Measurements from ENCODE around the gene FTCD.

DNA sequence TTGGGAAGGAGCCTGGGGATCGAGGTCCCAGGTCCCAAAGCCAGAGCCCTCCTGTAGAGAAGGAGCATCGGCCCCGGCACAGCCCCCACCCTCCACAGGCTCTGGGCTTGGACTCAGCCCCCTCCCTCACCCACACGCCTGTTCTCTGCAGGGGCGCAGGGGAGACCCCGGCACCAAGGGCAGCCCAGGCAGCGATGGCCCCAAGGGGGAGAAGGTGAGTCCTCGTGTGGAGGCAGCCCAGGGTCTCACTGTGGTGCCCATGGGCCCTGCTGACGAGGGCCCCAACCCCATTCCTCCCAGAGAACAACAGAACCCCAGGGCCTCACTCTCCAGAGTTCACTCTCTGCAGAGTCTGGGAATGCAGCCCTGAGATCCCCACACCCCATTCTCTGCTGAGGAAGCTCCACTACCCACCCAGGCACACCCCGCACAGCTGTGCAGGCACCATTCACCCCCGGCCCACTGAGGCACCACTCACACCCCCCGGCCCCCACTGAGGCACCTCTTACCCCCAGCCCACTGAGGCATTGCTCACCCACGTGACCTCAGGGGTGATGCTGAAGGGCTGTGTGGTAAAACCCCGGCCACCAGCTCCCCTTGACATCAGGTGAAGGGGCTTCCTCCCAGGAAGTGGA is 35.6 kb downstream of the FTCD start:
- TF ChIP-seq, protein P1, sequence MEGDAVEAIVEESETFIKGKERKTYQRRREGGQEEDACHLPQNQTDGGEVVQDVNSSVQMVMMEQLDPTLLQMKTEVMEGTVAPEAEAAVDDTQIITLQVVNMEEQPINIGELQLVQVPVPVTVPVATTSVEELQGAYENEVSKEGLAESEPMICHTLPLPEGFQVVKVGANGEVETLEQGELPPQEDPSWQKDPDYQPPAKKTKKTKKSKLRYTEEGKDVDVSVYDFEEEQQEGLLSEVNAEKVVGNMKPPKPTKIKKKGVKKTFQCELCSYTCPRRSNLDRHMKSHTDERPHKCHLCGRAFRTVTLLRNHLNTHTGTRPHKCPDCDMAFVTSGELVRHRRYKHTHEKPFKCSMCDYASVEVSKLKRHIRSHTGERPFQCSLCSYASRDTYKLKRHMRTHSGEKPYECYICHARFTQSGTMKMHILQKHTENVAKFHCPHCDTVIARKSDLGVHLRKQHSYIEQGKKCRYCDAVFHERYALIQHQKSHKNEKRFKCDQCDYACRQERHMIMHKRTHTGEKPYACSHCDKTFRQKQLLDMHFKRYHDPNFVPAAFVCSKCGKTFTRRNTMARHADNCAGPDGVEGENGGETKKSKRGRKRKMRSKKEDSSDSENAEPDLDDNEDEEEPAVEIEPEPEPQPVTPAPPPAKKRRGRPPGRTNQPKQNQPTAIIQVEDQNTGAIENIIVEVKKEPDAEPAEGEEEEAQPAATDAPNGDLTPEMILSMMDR (IDR thresholded peaks at IDR 0.05) = no peak
- no peak for TF ChIP-seq POLR2A (IDR thresholded peaks at IDR 0.05)
